Measurements from ENCODE around the gene ENTHD1.
"Not testable (repeated sequence)": the region's sequence is repeated elsewhere in the genome, so short reads cannot be mapped to it uniquely, and the experiment has no call there.

The ENTHD1 gene

GRCh38 chr22:39776295-39777009, 117.1 kb downstream of the ENTHD1 start:
- no peak for DNase-seq

DNA sequence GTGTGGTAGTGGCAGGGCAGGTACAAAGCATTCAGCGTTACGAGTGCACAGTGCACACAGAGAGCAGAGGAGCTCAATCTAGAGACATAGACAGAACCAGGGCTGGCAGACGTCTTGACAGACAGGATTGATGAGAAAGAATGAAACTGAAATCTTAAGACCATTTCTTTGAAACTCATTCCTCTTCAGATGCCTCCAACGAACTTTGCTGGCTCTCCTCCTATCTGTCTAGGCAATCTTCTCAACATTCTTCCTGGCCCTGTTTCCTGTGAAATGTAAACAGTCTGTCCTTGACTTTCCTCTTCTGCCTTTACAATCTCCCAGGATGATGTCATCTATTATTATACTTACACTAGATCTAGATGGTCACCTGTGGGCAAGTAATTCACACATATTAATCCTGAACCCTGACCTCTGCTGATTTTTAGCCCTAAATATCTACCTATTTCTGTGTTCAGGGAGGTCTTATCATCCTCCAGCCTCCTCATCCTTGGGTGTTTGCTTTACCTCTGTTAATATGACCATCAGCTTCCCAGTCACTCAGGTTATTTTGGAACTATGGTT, 119.5 kb downstream of the ENTHD1 start:
- DNase-seq = no peak

DNA sequence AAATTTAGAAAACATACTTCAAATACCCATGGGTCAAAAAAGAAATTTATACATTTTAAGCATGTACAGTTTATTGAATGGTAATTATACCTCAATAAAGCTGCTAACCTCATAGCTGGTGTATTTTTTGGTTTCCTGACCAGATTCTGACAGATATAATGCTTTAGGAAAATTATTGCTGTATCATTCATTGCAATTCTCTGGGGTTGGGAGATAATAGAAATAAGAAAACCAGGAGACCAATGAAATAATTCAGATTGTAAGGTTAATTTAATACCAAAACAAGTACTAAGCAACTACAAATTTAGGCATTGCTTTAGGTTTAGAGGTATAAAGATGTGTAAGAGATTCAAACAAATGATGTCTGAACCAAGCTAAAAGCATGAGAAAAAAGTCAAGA, 120.1 kb downstream of the ENTHD1 start:
- no peak for DNase-seq

DNA sequence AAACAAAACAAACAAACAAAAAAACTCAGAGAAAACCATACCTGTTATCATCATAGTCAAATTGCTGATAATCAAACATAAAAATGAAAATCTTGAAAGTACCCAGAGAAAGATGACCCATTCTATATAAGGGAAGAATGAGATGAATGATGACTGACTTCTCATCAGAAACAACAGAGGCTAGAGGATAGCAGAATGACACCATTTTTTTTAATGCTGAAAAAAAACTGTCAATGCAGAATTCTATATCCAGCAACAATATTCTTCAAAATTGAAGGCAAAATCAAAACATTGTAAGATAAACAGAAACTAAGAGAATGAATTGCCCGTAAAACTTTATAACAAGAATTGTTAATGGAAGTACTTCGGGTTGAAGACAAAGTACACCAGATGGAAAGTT, 122.1 kb downstream of the ENTHD1 start:
- DNase-seq = no peak

- DNase-seq = no peak
Observed at GRCh38 chr22:39765661-39766060, 127.9 kb downstream of the ENTHD1 start.

DNA sequence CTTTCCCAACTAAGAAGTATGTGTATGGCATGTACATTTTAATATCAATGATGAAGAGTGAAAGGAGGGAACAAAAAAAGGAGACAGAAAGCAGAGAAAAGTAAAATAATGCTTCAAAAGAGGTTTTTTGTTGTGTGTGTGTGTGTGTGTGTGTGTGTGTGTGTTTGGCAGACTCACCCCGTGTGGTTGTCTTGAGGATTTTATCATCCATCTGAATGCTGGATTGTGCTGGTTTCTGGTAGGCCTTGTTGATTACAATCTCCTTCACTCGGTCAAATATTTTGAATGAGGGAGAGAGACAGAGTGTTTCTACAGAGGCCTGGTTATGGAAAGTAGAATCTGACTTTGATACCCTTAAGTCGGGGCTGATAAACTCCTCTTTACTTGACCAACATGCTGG, 128.5 kb downstream of the ENTHD1 start:
- no peak for DNase-seq

DNA sequence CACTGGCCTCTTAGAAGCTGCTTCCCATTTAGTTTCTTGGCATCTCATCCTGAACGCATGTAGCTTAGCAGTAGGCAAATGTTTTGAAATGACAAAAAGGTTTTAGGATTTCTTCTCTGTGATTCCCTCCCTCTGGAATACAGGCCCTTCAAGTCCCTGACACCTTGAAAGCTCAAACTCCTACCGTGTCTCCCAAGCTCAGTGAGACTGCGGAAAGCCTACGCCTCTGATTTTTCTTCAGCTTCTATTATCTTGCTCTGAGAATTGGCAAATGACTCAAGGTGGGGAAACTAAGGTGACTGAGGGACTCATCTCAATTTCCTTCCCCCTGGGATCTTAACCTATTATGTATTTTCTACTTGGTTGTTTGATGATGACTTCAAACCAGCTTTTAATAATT, 130.3 kb downstream of the ENTHD1 start:
- DNase-seq = no peak

GRCh38 chr22:39750759-39751158, 142.8 kb downstream of the ENTHD1 start:
- no peak for DNase-seq

GRCh38 chr22:39748877-39749276, 144.7 kb downstream of the ENTHD1 start:
- DNase-seq = peak; percentile 76

GRCh38 chr22:39746600-39747262, 146.8 kb downstream of the ENTHD1 start:
- DNase-seq = no peak

DNA sequence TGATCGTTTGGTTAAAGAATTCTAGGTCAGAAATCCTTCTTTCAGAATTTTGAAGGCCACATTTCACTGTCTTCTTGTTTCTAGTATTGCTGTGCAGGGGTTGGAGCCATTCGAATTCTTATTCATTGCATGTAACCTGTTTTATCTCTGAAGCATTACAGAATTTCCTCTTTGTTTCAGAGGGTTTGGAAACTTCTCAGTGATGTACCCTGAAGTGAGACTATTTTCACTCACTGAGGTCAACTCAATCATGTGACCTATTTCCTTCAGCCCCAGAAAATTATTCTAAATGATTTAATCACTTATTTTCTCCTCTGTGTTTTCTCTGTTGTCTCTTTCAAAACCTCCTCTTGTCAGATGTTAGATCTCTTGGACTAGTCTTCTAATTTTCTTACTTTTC, 147.8 kb downstream of the ENTHD1 start:
- no peak for DNase-seq

GRCh38 chr22:39744353-39744752, 149.2 kb downstream of the ENTHD1 start:
- no peak for DNase-seq

DNA sequence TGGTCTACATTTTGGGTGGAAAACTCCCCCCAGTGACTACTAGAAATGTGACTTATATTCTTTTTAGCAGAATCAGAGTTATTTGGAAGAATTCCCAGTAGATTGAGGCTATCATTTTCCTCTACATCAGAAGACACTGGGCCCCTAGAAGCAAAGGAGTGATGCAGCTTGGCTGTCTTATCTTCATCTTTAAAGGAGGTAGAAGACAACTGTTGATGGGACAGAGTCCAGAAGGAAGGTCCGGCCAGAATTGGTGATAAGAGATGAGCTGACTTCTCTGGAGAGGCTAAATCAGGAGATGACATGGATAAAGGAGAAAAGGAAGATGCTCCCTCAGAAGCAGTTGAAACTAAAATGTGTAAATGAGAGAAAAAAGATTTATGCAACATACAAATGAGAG, 149.6 kb downstream of the ENTHD1 start:
- DNase-seq = no peak

DNA sequence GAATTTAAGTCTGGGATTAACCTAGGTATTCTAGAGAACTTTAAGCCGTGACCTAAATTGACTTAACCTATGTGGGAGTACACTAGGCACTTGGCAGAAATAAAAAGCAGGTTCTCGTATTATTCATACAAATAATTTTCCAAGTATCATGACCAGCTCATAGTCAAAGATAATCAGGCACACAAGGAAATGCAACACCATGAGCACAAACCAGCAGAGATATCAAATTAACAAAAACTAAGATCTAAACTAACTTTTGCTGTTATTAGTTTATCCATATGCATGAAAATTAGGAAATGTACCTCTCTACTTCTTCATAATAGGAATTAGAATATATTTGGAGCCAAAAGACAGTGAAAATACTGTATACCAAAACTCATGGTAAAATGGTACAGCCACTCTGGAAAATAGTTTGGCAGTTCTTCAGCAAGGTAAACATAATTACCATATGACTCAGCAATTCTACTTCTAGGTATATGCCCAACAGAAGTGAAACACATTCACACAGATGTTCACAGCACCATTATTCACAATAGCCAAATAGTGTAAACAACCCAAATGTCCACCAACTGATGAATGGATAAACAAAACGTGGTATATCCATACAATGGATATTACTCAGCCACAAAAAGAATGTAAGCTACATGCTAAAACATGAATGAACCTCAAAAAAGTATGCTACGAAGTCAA, 154.1 kb downstream of the ENTHD1 start:
- no peak for DNase-seq

- no peak for DNase-seq
Observed at GRCh38 chr22:39738746-39739145, 154.8 kb downstream of the ENTHD1 start.

DNA sequence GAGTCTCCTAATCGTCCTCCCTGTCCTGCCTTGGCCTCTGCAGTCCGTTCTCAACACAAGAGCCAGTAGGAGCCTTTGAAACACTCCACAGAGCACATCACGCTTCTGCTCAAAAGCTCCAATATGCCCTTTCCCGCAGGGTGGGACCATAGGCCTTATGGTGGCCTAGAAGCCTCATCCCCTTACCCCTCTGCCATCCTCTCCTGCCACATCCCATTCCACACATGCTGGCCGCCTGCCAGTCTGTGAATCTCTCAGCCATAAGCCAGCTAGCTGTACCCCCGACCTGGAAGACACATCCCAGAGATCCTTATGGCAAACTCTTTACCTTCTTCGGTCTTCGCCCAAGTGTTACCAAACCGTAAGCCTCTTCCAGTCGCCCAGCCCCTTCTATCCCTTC, 157.8 kb downstream of the ENTHD1 start:
- no peak for DNase-seq

GRCh38 chr22:39734866-39735265, 158.7 kb downstream of the ENTHD1 start:
- DNase-seq = no peak

DNA sequence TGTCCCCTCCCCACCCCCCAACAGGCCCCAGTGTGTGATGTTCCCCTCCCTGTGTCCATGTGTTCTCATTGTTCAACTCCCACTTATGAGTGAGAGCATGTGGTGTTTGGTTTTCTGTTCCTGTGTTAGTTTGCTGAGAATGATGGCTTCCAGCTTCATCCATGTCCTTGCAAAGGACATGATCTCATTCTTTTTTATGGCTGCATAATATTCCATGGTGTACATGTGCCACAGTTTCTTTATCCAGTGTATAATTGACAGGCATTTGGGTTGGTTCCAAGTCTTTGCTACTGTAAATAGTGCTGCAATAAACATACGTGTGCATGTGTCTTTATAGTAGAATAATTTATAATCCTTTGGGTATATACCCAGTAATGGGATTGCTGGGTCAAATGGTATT, 159.5 kb downstream of the ENTHD1 start:
- not testable (repeated sequence) for DNase-seq

GRCh38 chr22:39733191-39733590, 160.4 kb downstream of the ENTHD1 start:
- no peak for DNase-seq

- DNase-seq = no peak
Observed at GRCh38 chr22:39732625-39733024, 160.9 kb downstream of the ENTHD1 start.

GRCh38 chr22:39731881-39732555, 161.5 kb downstream of the ENTHD1 start:
- no peak for DNase-seq

GRCh38 chr22:39731481-39731880, 162.1 kb downstream of the ENTHD1 start:
- no peak for DNase-seq

Measured in NCI-H1417 treated with DMSO at 0.1 percent for 48 hours (cell line).